GM12891 (cell line): ENCODE measurements around the gene COPS7A.

Source experiments
- DNase-seq: peaks from one replicate; pipeline ENCODE4 v3.0.0; 2011; ENCODE audit warnings: low spot score; ENCODE audit not compliant: insufficient read length
- FAIRE-seq: peaks from 2 replicates; lab custom pipeline; 2011; peaks lifted over from hg19 to GRCh38; lab: Jason Lieb, UNC
- PAX5 ChIP-seq: IDR thresholded peaks from 2 replicates; pipeline ENCODE4 v1.6.1; 2011; ENCODE audit warnings: low read length, moderate library complexity, mild to moderate bottlenecking; ENCODE audit not compliant: insufficient read depth, severe bottlenecking
- POLR2A ChIP-seq: IDR thresholded peaks from 2 replicates; pipeline ENCODE4 v1.6.1; 2011; ENCODE audit warnings: low read depth, low read length, control low read depth
- POLR2AphosphoS5 ChIP-seq: IDR thresholded peaks from 2 replicates; pipeline ENCODE4 v1.6.1; 2011; ENCODE audit warnings: low read depth, low read length, control low read depth
- POU2F2 ChIP-seq: IDR thresholded peaks from 2 replicates; pipeline ENCODE4 v1.6.1; 2011; ENCODE audit warnings: low read depth, mild to moderate bottlenecking, control low read depth, low read length, moderate library complexity
- SPI1 ChIP-seq: IDR thresholded peaks from 2 replicates; pipeline ENCODE4 v1.6.1; 2011; ENCODE audit warnings: low read depth, low read length, control low read depth
- TAF1 ChIP-seq: IDR thresholded peaks from 2 replicates; pipeline ENCODE4 v1.6.1; 2011; ENCODE audit warnings: low read depth, low read length, control low read depth

COPS7A gene

DNA sequence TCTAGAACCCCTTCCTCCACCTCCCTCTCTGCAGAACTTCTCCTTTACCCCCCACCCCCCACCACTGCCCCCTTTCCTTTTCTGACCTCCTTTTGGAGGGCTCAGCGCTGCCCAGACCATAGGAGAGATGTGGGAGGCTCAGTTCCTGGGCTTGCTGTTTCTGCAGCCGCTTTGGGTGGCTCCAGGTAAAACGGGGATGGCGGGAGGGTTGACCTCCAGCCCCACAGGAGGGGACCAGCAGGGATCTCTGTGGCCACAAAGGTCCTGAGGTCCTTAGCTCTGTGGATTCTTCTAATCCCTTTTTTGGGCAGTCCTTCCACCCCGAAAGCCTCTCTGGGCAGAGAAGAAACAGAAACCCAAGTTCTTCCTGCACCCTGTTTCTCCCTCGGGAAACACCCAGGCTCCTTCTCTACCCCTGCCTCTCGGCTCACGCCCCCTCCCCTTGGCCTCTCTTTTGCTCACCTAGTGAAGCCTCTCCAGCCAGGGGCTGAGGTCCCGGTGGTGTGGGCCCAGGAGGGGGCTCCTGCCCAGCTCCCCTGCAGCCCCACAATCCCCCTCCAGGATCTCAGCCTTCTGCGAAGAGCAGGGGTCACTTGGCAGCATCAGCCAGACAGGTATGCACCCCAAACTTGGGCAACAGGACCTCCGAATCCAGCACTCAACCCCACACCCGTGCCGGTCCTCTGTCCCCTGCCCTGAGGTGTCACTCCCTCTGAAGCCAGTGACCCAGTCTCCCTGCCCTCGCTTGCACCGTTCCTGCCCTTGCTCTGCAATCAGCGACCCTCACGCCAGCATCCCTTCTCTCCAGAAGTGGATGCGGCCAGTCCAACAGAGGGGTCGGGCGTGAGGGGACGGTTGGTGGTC, 49.1 kb downstream of the COPS7A start:
- TF ChIP-seq TAF1 (no peak), POLR2A (no peak), POLR2AphosphoS5 (no peak), SPI1 (no peak), POU2F2 (no peak), PAX5 (no peak)
- FAIRE-seq, result peak; percentile 5
- no peak for DNase-seq

DNA sequence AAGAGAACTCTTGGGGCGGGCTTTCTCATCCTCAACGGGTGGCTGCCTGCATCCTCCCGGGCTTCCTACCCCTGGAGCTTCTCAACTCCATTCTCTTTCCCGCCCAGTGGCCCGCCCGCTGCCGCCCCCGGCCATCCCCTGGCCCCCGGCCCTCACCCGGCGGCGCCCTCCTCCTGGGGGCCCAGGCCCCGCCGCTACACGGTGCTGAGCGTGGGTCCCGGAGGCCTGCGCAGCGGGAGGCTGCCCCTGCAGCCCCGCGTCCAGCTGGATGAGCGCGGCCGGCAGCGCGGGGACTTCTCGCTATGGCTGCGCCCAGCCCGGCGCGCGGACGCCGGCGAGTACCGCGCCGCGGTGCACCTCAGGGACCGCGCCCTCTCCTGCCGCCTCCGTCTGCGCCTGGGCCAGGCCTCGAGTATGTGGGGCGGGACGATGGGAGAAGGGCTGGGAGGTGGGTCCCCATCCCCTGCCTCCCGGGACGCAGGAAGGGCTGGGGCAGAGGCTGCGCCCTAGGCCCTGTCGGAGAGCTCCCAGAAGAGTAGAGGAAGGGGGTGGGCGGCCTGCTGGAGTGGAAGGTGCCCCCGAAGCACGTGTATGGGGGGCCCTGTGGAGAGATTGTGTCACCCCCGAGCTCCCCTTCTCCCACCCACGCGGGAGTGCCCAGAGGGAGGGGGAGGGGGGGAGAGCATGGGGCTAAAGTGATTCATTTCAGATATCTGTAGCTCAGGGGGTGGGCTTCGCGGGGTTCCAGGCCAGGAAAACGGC, 49.9 kb downstream of the COPS7A start:
- FAIRE-seq (peak; percentile 5), DNase-seq (no peak)
- TF ChIP-seq PAX5 (no peak), TAF1 (no peak), POLR2AphosphoS5 (no peak), SPI1 (no peak)

DNA sequence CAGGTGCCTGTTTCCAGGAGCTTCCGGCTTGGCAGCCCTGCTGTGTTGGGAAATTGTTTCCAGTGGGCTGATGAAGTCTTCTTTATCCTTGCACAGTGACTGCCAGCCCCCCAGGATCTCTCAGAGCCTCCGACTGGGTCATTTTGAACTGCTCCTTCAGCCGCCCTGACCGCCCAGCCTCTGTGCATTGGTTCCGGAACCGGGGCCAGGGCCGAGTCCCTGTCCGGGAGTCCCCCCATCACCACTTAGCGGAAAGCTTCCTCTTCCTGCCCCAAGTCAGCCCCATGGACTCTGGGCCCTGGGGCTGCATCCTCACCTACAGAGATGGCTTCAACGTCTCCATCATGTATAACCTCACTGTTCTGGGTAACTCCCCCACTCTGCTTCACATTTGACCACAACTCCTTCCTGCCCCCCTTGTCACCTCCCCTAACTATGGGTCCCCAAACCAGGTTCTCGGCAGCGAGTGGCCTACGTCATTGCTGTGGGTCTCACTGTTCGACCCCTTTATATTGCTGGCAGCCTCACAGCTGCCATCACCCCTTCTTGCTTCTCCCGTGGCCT, 50.7 kb downstream of the COPS7A start:
- FAIRE-seq (peak; percentile 69), DNase-seq (no peak)
- TF ChIP-seq PAX5 (no peak), POLR2A (no peak), POLR2AphosphoS5 (no peak), SPI1 (no peak), POU2F2 (no peak), TAF1 (no peak)

DNA sequence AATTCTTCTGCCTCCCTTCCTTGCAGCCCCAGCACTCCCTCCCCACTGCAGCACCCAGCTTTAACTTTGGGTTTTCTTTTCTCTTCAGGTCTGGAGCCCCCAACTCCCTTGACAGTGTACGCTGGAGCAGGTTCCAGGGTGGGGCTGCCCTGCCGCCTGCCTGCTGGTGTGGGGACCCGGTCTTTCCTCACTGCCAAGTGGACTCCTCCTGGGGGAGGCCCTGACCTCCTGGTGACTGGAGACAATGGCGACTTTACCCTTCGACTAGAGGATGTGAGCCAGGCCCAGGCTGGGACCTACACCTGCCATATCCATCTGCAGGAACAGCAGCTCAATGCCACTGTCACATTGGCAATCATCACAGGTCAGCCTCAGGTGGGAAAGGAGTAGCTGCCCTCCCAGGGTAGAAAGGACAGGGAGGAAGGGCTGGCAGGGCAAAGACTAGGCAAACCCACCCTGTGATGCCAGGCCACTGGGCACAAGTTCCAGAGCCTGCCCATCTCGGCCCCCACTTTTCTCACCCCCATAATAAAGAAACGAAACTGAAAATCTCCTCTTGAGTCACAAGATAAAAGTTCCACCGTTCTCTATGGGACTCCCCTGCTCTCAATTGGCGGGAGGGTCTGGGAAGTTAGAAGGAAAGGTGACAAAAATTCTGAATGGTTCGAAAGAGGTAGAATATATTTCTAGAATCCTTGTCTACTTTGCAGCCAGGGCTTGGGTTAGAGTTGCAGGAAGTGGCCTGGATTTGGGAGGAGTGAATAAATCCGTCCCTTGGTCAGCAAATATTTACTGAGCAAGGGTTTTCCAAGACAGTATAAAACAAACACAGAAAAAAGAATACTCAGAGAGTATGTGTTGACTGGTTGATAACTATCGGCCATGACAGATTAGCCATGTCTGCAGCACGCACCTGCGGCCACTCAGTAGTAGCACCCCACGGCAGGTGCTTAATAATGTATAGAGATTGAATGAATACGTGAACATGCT, 51.6 kb downstream of the COPS7A start:
- DNase-seq (no peak), FAIRE-seq (peak; percentile 62)
- TF ChIP-seq PAX5, result no peak
- TF ChIP-seq POLR2AphosphoS5, result no peak
- no peak for TF ChIP-seq POU2F2
- no peak for TF ChIP-seq POLR2A
- no peak for TF ChIP-seq SPI1
- TF ChIP-seq TAF1, result no peak

DNA sequence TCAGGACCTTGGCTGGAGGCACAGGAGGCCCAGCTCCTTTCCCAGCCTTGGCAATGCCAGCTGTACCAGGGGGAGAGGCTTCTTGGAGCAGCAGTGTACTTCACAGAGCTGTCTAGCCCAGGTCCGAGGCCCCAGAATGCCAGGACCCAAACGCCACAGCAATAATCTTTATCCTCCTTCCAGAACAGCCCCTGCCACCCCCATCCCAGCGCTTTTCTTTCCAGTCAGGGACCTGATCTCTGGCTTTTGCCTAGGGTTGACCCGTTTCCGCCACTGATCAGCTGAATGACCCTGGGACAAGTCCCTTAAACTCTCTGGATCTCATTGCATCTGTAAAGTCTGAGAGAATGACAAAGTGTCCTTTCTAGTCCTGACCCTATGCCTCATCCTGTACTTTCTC, 53.5 kb downstream of the COPS7A start:
- TF ChIP-seq TAF1 (no peak), POLR2AphosphoS5 (no peak), SPI1 (no peak), POLR2A (no peak), POU2F2 (no peak), PAX5 (no peak)
- peak; percentile 9 for FAIRE-seq

DNA sequence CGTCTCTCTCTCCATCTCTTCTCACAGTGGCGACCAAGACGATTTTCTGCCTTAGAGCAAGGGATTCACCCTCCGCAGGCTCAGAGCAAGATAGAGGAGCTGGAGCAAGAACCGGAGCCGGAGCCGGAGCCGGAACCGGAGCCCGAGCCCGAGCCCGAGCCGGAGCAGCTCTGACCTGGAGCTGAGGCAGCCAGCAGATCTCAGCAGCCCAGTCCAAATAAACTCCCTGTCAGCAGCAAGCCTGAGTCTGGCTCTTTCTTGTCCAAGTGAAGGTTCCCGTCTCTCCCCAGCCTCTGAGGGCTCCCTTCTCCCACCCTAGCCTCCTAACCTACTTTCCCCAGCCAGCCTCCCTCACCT, 54.3 kb downstream of the COPS7A start:
- no peak for DNase-seq
- TF ChIP-seq POU2F2, result no peak
- TF ChIP-seq SPI1, result no peak
- TF ChIP-seq PAX5, result no peak
- no peak for TF ChIP-seq POLR2AphosphoS5
- TF ChIP-seq POLR2A, result no peak
- TF ChIP-seq TAF1, result no peak
- no peak for FAIRE-seq

More for the DNA sequence above, 53.5 kb downstream of the COPS7A start:
- DNase-seq, result no peak

DNA sequence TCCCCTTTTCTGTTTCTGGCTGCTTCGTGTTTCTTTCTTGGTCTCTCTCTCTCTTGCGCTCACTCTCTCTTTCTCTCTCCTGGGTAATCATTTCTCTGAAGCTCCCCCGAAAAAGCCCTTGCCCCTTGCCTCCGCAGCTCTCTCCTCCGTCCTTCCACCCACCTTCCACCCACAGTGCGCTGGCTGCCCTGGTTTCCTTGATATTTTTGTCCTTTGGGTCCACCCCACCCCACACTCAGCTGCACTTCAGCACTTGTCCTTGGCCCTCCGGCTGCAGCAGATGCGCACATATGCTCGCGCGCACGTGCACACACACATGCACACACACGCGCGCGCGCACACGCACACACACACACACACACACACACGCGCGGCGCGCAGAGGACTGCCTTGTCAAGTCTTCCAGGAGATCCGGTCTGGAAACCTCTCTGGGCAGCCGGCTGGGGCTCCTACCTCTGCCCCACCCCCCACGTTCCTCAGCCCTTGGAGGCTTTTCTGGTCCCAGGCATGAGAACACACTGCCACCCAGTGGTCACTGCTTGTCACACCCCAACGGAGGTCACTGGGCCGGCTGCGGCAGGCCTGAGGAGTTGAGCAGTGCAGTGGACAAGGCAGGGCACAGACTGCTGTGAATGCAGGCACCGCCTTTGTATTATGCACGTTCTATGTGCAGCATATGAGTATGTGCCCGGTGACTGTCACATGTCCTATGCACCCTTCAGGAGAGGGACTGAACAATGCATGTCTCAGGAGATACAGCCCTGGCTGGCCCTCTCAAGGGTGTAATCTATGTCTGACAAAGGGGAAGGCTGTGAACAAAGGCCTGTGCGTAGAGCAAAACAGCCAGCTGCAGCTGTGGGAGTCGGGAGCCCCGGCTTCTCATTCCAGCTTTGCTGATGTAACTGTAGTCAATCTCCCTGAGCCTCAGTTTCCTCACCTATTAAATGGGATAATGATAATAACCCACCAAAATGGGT, 55.0 kb downstream of the COPS7A start:
- no peak for DNase-seq
- TF ChIP-seq SPI1 (no peak), POU2F2 (no peak), PAX5 (no peak), TAF1 (no peak), POLR2AphosphoS5 (no peak), POLR2A (no peak)
- FAIRE-seq, result peak; percentile 100

DNA sequence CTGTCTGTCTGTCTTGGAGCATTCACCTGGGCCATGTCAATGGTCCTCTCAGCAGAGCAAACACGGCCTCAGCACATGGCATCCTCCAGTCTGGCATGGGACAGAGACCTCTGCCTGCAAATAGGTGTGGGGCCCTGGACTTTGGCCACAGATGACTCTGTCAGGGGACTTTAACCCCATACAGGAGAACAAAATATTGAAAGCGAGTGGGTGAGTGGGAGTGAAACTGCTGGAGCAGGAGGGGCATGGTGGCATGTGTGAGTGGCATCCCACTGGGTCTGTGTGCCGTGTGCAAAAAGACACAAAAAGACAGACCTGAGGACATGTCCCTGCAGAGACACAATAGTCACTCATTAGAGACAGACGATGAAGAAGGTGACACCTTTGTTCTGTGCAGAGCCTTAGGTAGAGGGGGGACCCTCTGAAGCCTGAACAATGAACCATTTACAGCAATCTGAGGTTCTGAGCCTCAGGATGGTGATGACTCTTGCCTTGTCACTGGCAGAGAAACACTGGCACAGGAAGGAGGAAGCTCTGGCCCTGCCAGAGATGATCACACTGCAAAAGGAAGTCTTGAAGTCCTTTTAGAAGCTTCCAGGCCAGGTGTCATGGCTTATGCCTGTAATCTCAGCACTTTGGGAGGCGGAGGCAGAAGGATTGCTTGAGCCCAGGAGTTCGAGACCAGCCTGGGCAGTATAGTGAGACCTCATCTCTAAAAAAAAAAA, 56.0 kb downstream of the COPS7A start:
- DNase-seq (no peak), FAIRE-seq (no peak)
- TF ChIP-seq TAF1, result no peak
- TF ChIP-seq PAX5, result no peak
- TF ChIP-seq POU2F2, result no peak
- TF ChIP-seq SPI1, result no peak
- TF ChIP-seq POLR2A, result no peak
- no peak for TF ChIP-seq POLR2AphosphoS5
